ENCODE measurements around the gene DIAPH1. TPM values are rescaled to one million over a fixed set of nuclear protein-coding genes. Genes with fewer than 3 reads are reported as not detected.

The DIAPH1 gene
- total RNA-seq, 1 donor from 2014 or later = 64.1 TPM

DNA sequence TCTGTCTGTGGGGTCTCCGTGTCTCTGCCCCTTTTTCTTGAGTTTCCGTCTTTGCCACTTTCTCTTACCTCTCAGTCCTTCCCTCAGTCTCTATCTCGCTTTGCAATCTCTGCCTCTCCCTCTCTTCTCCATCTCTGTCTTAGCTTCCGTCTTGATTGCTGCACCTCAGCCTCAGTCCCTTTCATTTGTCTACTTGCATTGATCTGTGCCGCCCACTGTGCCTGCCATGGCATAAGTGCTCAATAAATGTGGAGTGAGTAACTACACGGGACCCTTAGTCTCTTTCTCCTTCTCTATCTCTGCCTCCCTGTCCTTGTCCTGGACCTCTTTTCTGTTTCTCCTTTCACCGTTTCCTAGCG is 123.4 kb downstream of the DIAPH1 start:
- no peaks in the 10 kb centered on the region for H3K9me3 ChIP-seq
- H3K27ac ChIP-seq = peak overlapping the region; percentile 60
- peaks cover 0 to 3% of the 10 kb centered on the region in 2 donors for H3K36me3 ChIP-seq
- no peaks in the 10 kb centered on the region for H3K27me3 ChIP-seq
- TF ChIP-seq POLR2A (IDR thresholded peaks at IDR 0.05) = no peak
- no peak for TF ChIP-seq POLR2AphosphoS5 (IDR thresholded peaks at IDR 0.05; ENCODE audit: insufficient read depth in 1 of 2, low read depth in 1 of 2)
- DNase-seq (ENCODE audit: extremely low spot score in 2 of 2) = no peak
- intact Hi-C loops (cut with DNase I) = no loop called here
- peak overlapping the region in 1 of 2 donors; percentile 27 for H3K4me3 ChIP-seq
- H3K4me1 ChIP-seq = peaks cover 44% of the 10 kb centered on the region

GRCh38 chr5:141494761-141495452 is 123.9 kb downstream of the DIAPH1 start:
- peak overlapping the region; percentile 60 for H3K27ac ChIP-seq
- TF ChIP-seq POLR2A (IDR thresholded peaks at IDR 0.05) (no peak), POLR2AphosphoS5 (IDR thresholded peaks at IDR 0.05; ENCODE audit: insufficient read depth in 1 of 2, low read depth in 1 of 2) (peak in 1 of 2 donors; percentile 19)
- DNase-seq (ENCODE audit: extremely low spot score in 2 of 2) = no peak
- intact Hi-C loops (cut with DNase I) = no loop called here
- no peaks in the 10 kb centered on the region for H3K9me3 ChIP-seq
- no peaks in the 10 kb centered on the region for H3K27me3 ChIP-seq
- H3K4me1 ChIP-seq = peaks cover 44% of the 10 kb centered on the region
- peak overlapping the region in 1 of 2 donors; percentile 27 for H3K4me3 ChIP-seq
- peaks cover 0 to 3% of the 10 kb centered on the region in 2 donors for H3K36me3 ChIP-seq

DNA sequence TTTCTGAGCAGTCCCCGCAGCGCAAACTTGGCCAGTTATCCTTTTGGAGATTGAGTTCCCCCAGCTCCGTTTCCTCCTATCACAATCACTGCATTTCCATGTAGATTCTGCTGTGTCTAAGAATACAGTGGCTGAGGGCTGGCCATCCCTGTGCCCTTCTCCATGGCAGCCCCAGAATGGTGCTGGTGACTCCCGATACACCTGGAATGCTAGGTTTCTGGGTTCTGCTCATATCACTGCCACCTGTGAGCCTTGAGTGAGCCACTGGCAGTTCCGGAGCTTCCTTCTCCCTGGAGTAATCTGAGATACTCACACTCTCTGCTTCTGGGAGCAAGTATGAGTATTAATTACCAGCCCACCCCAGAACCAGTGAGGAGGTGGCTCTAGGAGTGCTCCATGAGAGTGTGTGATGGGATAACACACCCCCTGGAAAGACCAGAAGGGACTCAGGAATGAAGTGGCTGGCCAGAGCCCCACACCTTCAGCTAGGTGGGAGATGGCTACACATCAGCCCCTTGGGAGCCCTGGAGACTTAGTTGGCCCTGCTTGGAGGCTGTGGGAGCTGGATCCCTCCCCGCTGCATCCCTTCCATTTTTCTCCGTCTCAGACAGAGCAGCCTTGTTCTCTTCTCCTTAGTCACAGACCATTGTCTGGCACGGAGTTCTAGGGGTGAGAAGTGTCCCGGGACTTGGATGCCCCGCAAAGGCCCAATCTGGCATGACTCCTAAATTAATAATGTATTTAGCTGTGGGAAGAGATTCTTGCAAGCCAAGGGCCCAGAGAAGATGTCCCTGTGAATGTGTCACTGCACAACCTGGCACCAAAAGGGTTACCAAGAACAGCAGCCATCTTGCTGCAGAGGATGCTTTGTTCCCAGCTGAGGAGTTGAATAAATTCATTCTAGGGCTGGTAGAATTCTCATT is 125.0 kb downstream of the DIAPH1 start:
- Histone ChIP-seq H3K36me3 (peaks cover 0 to 3% of the 10 kb centered on the region in 2 donors), H3K4me3 (peak overlapping the region in 1 of 2 donors; percentile 27), H3K27me3 (no peaks in the 10 kb centered on the region), H3K4me1 (peaks cover 55% of the 10 kb centered on the region), H3K27ac (peak overlapping the region; percentile 60), H3K9me3 (no peaks in the 10 kb centered on the region)
- intact Hi-C loops (cut with DNase I) = no loop called here
- peak in 1 of 2 donors; percentile 84 for DNase-seq (ENCODE audit: extremely low spot score in 2 of 2)
- no peak for TF ChIP-seq POLR2A (IDR thresholded peaks at IDR 0.05)
- TF ChIP-seq POLR2AphosphoS5 (IDR thresholded peaks at IDR 0.05; ENCODE audit: insufficient read depth in 1 of 2, low read depth in 1 of 2) = no peak
- TF ChIP-seq, protein P1, sequence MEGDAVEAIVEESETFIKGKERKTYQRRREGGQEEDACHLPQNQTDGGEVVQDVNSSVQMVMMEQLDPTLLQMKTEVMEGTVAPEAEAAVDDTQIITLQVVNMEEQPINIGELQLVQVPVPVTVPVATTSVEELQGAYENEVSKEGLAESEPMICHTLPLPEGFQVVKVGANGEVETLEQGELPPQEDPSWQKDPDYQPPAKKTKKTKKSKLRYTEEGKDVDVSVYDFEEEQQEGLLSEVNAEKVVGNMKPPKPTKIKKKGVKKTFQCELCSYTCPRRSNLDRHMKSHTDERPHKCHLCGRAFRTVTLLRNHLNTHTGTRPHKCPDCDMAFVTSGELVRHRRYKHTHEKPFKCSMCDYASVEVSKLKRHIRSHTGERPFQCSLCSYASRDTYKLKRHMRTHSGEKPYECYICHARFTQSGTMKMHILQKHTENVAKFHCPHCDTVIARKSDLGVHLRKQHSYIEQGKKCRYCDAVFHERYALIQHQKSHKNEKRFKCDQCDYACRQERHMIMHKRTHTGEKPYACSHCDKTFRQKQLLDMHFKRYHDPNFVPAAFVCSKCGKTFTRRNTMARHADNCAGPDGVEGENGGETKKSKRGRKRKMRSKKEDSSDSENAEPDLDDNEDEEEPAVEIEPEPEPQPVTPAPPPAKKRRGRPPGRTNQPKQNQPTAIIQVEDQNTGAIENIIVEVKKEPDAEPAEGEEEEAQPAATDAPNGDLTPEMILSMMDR (IDR thresholded peaks at IDR 0.05) = no peak

DNA sequence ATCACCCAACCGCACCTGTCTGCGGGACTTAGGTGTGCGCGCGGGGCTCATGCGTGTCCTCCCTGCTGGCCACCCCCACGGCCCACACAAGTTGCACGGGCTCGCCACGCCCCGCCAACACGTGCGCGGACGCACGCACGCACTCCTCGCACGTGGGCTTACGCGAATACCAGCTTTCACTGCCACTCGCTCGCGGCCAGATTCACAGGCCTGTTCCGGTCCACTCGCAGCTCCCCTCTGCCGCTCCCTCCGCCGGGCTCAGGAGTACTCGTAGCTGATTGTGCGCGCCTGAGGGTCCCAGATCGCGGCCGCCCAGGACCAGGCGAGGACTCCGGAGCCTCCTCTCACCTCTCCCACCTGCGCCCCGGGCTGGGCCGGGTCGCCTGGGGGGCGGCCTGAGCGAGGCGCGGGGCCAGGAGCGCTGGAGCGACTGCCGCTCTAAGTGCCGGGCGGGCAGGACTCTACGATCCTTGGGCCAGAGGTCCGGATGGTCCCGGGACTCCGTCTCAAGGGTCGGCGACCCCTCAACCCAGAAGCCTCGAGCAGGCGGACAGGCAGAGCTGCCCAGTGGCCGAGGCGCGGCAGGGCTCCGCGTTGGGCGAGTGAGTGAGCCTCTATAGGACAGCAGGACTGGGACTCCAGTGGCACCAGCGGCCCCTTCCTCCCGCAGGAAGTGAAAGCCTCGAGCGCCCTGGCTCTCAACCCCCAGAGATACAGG is 126.5 kb downstream of the DIAPH1 start:
- TF ChIP-seq, protein P1 (IDR thresholded peaks at IDR 0.05) = no peak
- TF ChIP-seq POLR2AphosphoS5 (IDR thresholded peaks at IDR 0.05; ENCODE audit: insufficient read depth in 1 of 2, low read depth in 1 of 2) (no peak), POLR2A (IDR thresholded peaks at IDR 0.05) (no peak)
- no peaks in the 10 kb centered on the region for H3K27me3 ChIP-seq
- H3K36me3 ChIP-seq = peaks cover 0 to 3% of the 10 kb centered on the region in 2 donors
- no peak overlapping the region for H3K4me3 ChIP-seq
- DNase-seq (ENCODE audit: extremely low spot score in 2 of 2) = no peak
- intact Hi-C loops (cut with DNase I) = no loop called here
- peaks cover 63% of the 10 kb centered on the region for H3K4me1 ChIP-seq
- no peaks in the 10 kb centered on the region for H3K9me3 ChIP-seq
- no peak overlapping the region for H3K27ac ChIP-seq

- TF ChIP-seq, protein P1 (IDR thresholded peaks at IDR 0.05) = no peak
- no peak for TF ChIP-seq POLR2A (IDR thresholded peaks at IDR 0.05)
- peaks cover 0 to 7% of the 10 kb centered on the region in 2 donors for H3K36me3 ChIP-seq
- DNase-seq (ENCODE audit: extremely low spot score in 2 of 2) = no peak
- intact Hi-C loops (cut with DNase I) = no loop called here
- H3K4me3 ChIP-seq = no peak overlapping the region
- no peak overlapping the region for H3K27ac ChIP-seq
- H3K27me3 ChIP-seq = no peaks in the 10 kb centered on the region
- H3K9me3 ChIP-seq = no peaks in the 10 kb centered on the region
- peaks cover 63% of the 10 kb centered on the region for H3K4me1 ChIP-seq
Measured at GRCh38 chr5:141491323-141492167, 127.3 kb downstream of the DIAPH1 start.

Data from vagina (tissue), 2 donors.